ENCODE data around the gene CISTR.

CISTR gene

GRCh38 chr12:53743266-53744129 is 8.3 kb downstream of the CISTR start:
- DNase-seq (ENCODE audit: low read depth), result peak; percentile 30

GRCh38 chr12:53740130-53740491 is 11.7 kb downstream of the CISTR start:
- no peak for DNase-seq (ENCODE audit: low read depth)

- no peak for DNase-seq (ENCODE audit: low read depth)
These were observed 12.3 kb downstream of the CISTR start for GRCh38 chr12:53739214-53740129.

GRCh38 chr12:53738406-53739213 is 13.2 kb downstream of the CISTR start:
- no peak for DNase-seq (ENCODE audit: low read depth)

- DNase-seq (ENCODE audit: low read depth), result no peak
These were observed 13.8 kb downstream of the CISTR start for GRCh38 chr12:53737951-53738405.

GRCh38 chr12:53737093-53737808 is 14.5 kb downstream of the CISTR start:
- DNase-seq (ENCODE audit: low read depth), result no peak

- DNase-seq (ENCODE audit: low read depth), result no peak
These were observed 15.2 kb downstream of the CISTR start for GRCh38 chr12:53736592-53736991.

GRCh38 chr12:53735556-53735955 is 16.2 kb downstream of the CISTR start:
- no peak for DNase-seq (ENCODE audit: low read depth)

- DNase-seq (ENCODE audit: low read depth), result no peak
These were observed 17.4 kb downstream of the CISTR start for GRCh38 chr12:53734425-53734824.

GRCh38 chr12:53733807-53734200 is 18.0 kb downstream of the CISTR start:
- no peak for DNase-seq (ENCODE audit: low read depth)

- no peak for DNase-seq (ENCODE audit: low read depth)
These were observed 18.6 kb downstream of the CISTR start for GRCh38 chr12:53733051-53733806.

- no peak for DNase-seq (ENCODE audit: low read depth)
These were observed 22.1 kb downstream of the CISTR start for GRCh38 chr12:53729644-53730043.

- DNase-seq (ENCODE audit: low read depth), result no peak
These were observed 23.6 kb downstream of the CISTR start for GRCh38 chr12:53728206-53728605.

- peak; percentile 94 for DNase-seq (ENCODE audit: low read depth)
These were observed 24.3 kb downstream of the CISTR start, which contains the start of gene CALCOCO1 for GRCh38 chr12:53727310-53728041. CALCOCO1 (minus strand) TSS chr12:53727452; CDS start chr12:53725242, 2,210 bp downstream.

- DNase-seq (ENCODE audit: low read depth), result no peak
These were observed 24.9 kb downstream of the CISTR start for GRCh38 chr12:53726946-53727309.

GRCh38 chr12:53726341-53726740 is 25.4 kb downstream of the CISTR start:
- DNase-seq (ENCODE audit: low read depth), result no peak

- no peak for DNase-seq (ENCODE audit: low read depth)
These were observed 26.0 kb downstream of the CISTR start for GRCh38 chr12:53725824-53726223.

GRCh38 chr12:53722450-53723041 is 29.2 kb downstream of the CISTR start:
- no peak for DNase-seq (ENCODE audit: low read depth)

GRCh38 chr12:53720946-53721345 is 30.8 kb downstream of the CISTR start:
- DNase-seq (ENCODE audit: low read depth), result no peak

Measured in stimulated activated CD8-positive, alpha-beta memory T cell treated with anti-CD3 and anti-CD28 coated beads, Interleukin-4, amount 100 ng/mL, for 24 hours (primary cell).